ENCODE measurements around the gene SRSF3. TPM values are rescaled to one million over a fixed set of nuclear protein-coding genes. Genes with fewer than 3 reads are reported as not detected.

SRSF3 gene
- total RNA-seq, 3 donors from 2014 or later = 163 to 425 (median 276) TPM

DNA sequence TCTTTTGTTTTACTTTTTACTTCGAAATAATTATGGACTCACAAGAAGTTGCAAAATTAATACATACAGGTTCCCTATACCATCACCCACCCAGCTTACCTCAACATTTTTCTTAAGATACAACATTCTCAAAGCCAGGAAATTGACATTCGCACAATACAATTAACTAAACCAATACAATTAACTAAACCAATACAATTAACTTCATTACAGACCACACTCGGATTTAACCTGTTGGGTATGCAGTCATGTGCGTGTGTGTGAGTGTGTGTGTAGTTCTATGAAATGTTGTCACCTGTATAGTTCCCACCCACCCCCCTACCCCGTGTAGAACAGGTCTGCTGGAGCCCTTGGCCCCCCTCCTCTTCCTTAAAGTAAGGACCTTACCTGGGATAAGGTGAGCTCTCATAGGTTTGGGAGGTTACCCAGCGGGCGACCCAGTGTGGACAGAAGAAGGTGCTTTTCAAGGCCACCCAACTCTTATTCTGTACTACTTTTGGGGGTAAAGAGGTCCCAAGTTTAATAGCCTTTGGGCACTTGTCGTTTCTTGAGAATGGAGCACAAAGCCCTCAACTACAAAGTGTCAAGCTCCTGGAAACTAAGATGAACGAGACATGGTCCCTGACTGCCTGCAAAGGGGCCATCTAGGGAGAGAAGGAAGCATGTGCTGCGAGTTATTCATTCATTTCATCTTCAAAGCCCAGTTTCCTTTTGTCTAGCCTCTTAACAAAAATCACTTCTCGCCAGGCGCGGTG, 46.3 kb upstream of the SRSF3 start:
- TF ChIP-seq POLR2A (IDR thresholded peaks at IDR 0.05) = no peak
- no peak for TF ChIP-seq POLR2AphosphoS5 (IDR thresholded peaks at IDR 0.05)
- TF ChIP-seq CTCF (IDR thresholded peaks at IDR 0.05) = no peak
- DNase-seq (ENCODE audit: low spot score in 2 of 2) = no peak
- intact Hi-C loops (cut with DNase I; ENCODE audit: low total_unique reads) = no loop called here
- Histone ChIP-seq H3K27ac (peak overlapping the region; percentile 98), H3K4me3 (peak overlapping the region; percentile 92 to 98 (median 95)), H3K4me1 (peaks cover 0 to 16% of the 10 kb centered on the region in 2 donors), H3K27me3 (no peaks in the 10 kb centered on the region), H3K36me3 (no peaks in the 10 kb centered on the region), H3K9me3 (no peaks in the 10 kb centered on the region)

GRCh38 chr6:36548401-36548743, 45.8 kb upstream of the SRSF3 start:
- Histone ChIP-seq H3K4me1 (peaks cover 0 to 16% of the 10 kb centered on the region in 2 donors), H3K27ac (no peak overlapping the region), H3K36me3 (no peaks in the 10 kb centered on the region), H3K4me3 (no peak overlapping the region), H3K27me3 (no peaks in the 10 kb centered on the region), H3K9me3 (no peaks in the 10 kb centered on the region)
- no peak for DNase-seq (ENCODE audit: low spot score in 2 of 2)
- intact Hi-C loops (cut with DNase I; ENCODE audit: low total_unique reads) = no loop called here
- TF ChIP-seq CTCF (IDR thresholded peaks at IDR 0.05) (no peak), POLR2AphosphoS5 (IDR thresholded peaks at IDR 0.05) (no peak), POLR2A (IDR thresholded peaks at IDR 0.05) (no peak)

DNA sequence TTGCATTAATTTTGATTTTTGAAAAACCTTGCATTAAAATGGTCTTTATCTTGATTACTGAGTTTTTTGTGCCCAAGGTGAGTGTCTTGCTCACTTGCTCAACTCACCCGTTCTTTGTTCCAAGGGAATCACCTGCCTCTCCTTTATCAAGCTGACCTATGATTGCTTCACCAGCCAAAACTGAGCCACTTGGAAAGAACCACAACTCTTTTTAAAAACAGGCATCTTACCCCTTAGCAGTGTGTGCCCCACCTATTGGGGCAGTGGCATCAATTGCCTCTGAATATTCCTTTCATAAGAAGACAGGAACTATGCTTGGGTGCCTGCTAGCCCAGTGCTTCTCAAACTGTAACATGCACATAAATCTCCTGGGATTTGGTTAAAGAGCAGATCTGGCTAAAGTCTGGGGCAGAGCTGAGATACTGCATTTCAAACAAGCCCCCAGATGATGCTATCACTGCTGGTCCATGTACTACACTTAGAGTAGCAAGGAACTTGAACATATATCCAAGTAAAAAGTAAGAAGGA, 43.6 kb upstream of the SRSF3 start:
- Histone ChIP-seq H3K27ac (no peak overlapping the region), H3K9me3 (no peaks in the 10 kb centered on the region), H3K4me1 (peaks cover 0 to 6% of the 10 kb centered on the region in 2 donors), H3K4me3 (no peak overlapping the region), H3K27me3 (no peaks in the 10 kb centered on the region), H3K36me3 (no peaks in the 10 kb centered on the region)
- TF ChIP-seq POLR2A (IDR thresholded peaks at IDR 0.05) (no peak), CTCF (IDR thresholded peaks at IDR 0.05) (no peak), POLR2AphosphoS5 (IDR thresholded peaks at IDR 0.05) (no peak)
- no peak for DNase-seq (ENCODE audit: low spot score in 2 of 2)
- intact Hi-C loops (cut with DNase I; ENCODE audit: low total_unique reads) = loop anchor here (5.0 kb wide), 1 partner anchor 863 kb away; the partner anchor contains the start of gene FKBP5

DNA sequence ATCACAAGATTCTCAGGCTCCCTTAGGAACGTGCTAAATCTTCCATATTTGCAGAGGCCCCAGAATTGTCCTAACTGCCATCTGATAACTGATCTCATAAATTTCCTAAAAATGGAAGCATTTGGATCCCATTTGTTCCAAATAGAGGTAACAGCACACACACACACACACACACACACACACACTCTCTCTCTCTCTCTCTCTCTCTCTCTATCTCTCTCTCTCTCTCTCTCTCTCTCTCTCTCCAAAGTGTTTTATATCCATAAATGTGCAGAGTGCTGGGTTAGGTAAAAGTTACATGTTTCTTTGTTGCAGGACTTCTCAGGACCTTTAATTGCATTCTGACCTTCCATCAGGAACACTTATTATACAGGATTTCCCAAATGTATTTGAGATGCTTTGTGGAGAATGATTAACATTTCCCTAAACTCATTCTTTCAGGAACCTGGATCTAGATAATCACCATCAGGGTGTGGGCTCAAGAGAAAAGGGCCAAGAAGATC, 38.4 kb upstream of the SRSF3 start:
- TF ChIP-seq POLR2A (IDR thresholded peaks at IDR 0.05) = no peak
- TF ChIP-seq CTCF (IDR thresholded peaks at IDR 0.05) = no peak
- TF ChIP-seq POLR2AphosphoS5 (IDR thresholded peaks at IDR 0.05) = no peak

GRCh38 chr6:36556281-36556680, 37.9 kb upstream of the SRSF3 start:
- no peak overlapping the region for H3K27ac ChIP-seq
- no peak for TF ChIP-seq POLR2A (IDR thresholded peaks at IDR 0.05)
- TF ChIP-seq POLR2AphosphoS5 (IDR thresholded peaks at IDR 0.05) = no peak
- no peak for TF ChIP-seq CTCF (IDR thresholded peaks at IDR 0.05)

More for the DNA sequence above, 38.4 kb upstream of the SRSF3 start:
- Histone ChIP-seq H3K27ac (no peak overlapping the region), H3K36me3 (no peaks in the 10 kb centered on the region), H3K4me1 (no peaks in the 10 kb centered on the region), H3K9me3 (no peaks in the 10 kb centered on the region), H3K4me3 (no peak overlapping the region), H3K27me3 (no peaks in the 10 kb centered on the region)
- DNase-seq (ENCODE audit: low spot score in 2 of 2) = no peak
- intact Hi-C loops (cut with DNase I; ENCODE audit: low total_unique reads) = no loop called here

More at GRCh38 chr6:36556281-36556680, 37.9 kb upstream of the SRSF3 start:
- DNase-seq (ENCODE audit: low spot score in 2 of 2) = no peak
- intact Hi-C loops (cut with DNase I; ENCODE audit: low total_unique reads) = no loop called here
- Histone ChIP-seq H3K36me3 (no peaks in the 10 kb centered on the region), H3K4me3 (no peak overlapping the region), H3K9me3 (no peaks in the 10 kb centered on the region), H3K27me3 (no peaks in the 10 kb centered on the region), H3K4me1 (no peaks in the 10 kb centered on the region)

Data from breast epithelium (tissue), 4 donors.